ENCODE results near the gene PSMC3. TPM values are rescaled to one million over a fixed set of nuclear protein-coding genes. Genes with fewer than 3 reads are reported as not detected.

The PSMC3 gene
- polyA plus RNA-seq, 3 donors = 44.1 to 97.4 (median 89.5) TPM

DNA sequence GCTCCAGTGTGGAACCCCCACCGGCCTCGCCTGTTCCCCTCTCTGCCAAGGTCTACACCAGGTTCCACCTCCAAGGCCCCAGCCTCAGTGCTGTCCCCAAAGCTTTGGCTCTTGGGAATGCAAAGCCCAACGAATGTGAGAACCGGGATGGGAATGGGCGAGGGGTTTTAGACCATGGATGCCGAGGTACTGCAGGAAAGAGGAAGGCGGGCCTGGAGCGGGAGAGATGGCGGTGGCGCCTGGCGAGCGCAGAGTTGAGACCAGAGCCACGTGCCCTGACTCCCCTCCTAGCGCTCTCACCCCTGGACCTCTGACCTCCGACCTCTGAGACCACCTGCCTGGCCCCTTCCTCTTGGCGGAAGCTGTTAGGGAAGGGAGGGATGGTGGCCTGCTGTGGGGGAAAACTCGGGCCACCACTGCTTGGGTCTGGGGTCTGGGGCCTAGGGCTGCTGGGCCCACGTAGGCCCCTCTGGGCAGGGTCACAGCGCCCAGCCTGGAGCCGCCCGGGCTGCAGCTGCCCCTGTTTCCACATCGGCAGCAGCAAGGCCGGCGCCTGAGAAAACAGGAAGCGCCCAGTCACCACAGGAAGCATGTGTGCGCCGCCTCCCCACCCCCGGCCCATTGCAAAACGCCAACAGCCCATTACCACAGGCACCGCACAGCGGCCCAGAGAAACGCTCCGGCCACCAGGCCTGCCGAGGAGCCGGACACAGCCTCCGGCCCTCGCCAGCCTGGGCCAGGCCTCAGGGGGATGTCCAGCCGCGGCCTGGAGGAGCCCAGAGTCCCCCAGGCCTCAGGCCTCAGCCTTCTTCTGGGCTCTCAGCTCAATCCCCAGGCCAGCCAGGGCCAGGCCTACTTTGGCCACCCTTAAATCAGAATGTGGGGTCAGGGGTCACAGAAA is 31.7 kb downstream of the PSMC3 start:
- DNase-seq = peak; percentile 95 to 97 (median 95)
- no peaks in the 10 kb centered on the region for H3K9me3 ChIP-seq (replicated peaks in 1 of 2; ENCODE audit: control insufficient read depth in 1 of 2, insufficient read depth in 1 of 2, low read length in 2 of 2)
- H2AFZ ChIP-seq (ENCODE audit: insufficient read depth, low read depth, low read length, poor library complexity, severe bottlenecking) = no peak overlapping the region
- H3K36me3 Mint-ChIP-seq = peaks cover 12 to 41% of the 10 kb centered on the region in 2 donors
- peak overlapping the region; percentile 80 to 94 for H3K4me3 Mint-ChIP-seq
- H3K36me3 ChIP-seq (replicated peaks in 1 of 2; ENCODE audit: control insufficient read depth in 1 of 2, insufficient read depth in 2 of 2, low read length in 2 of 2) = no peaks in the 10 kb centered on the region
- peak overlapping the region; percentile 99 for H3K9ac ChIP-seq (ENCODE audit: insufficient read depth, low read length, poor library complexity, severe bottlenecking)
- WGBS (ENCODE audit: insufficient coverage) = 2% methylated on average over 31 of the region's 39 CpGs
- peaks cover 70% of the 10 kb centered on the region for H3K4me1 Mint-ChIP-seq
- peaks cover 74 to 81% of the 10 kb centered on the region in 2 donors for H3K4me1 ChIP-seq (ENCODE audit: control insufficient read depth in 1 of 2, insufficient read depth in 2 of 2, low read length in 2 of 2)
- peak overlapping the region; percentile 99 to 100 (median 100) for H3K27ac Mint-ChIP-seq
- peaks cover 66% of the 10 kb centered on the region for H3K79me2 ChIP-seq (ENCODE audit: insufficient read depth, low read length)
- H3K4me2 ChIP-seq (replicated peaks; ENCODE audit: extremely low read depth, low read length, poor library complexity, severe bottlenecking) = peak overlapping the region; percentile 79
- no peaks in the 10 kb centered on the region for H3K27me3 Mint-ChIP-seq (ENCODE audit: low read depth in 3 of 3)
- H4K20me1 ChIP-seq (ENCODE audit: insufficient read depth, low read length) = no peaks in the 10 kb centered on the region
- peaks cover 0 to 2% (median 0%) of the 10 kb centered on the region in 7 donors for H3K9me3 Mint-ChIP-seq
- intact Hi-C loops (cut with micrococcal nuclease) = no loop called here
- TF ChIP-seq CTCF (IDR thresholded peaks at IDR 0.05) = no peak
- H3K27ac ChIP-seq (ENCODE audit: low read depth in 1 of 2, low read length in 2 of 2) = peak overlapping the region; percentile 98 to 100
- no peaks in the 10 kb centered on the region for H3K27me3 ChIP-seq (ENCODE audit: control insufficient read depth in 2 of 2, insufficient read depth in 2 of 2, low read length in 2 of 2)
- H3K4me3 ChIP-seq (replicated peaks in 1 of 3; ENCODE audit: low read depth in 2 of 3, low read length in 3 of 3) = peak overlapping the region; percentile 26 to 65 (median 51)

- H3K36me3 Mint-ChIP-seq = peaks cover 15 to 47% of the 10 kb centered on the region in 2 donors
- no peak for TF ChIP-seq CTCF (IDR thresholded peaks at IDR 0.05)
- Histone ChIP-seq H3K4me3 (replicated peaks in 1 of 3; ENCODE audit: low read depth in 2 of 3, low read length in 3 of 3) (peak overlapping the region; percentile 5 to 65 (median 51)), H2AFZ (ENCODE audit: insufficient read depth, low read depth, low read length, poor library complexity, severe bottlenecking) (no peak overlapping the region), H3K4me1 (ENCODE audit: control insufficient read depth in 1 of 2, insufficient read depth in 2 of 2, low read length in 2 of 2) (peaks cover 76 to 81% of the 10 kb centered on the region in 2 donors), H3K9me3 (replicated peaks in 1 of 2; ENCODE audit: control insufficient read depth in 1 of 2, insufficient read depth in 1 of 2, low read length in 2 of 2) (no peaks in the 10 kb centered on the region), H3K4me2 (replicated peaks; ENCODE audit: extremely low read depth, low read length, poor library complexity, severe bottlenecking) (peak overlapping the region; percentile 79), H3K27me3 (ENCODE audit: control insufficient read depth in 2 of 2, insufficient read depth in 2 of 2, low read length in 2 of 2) (no peaks in the 10 kb centered on the region), H3K36me3 (replicated peaks in 1 of 2; ENCODE audit: control insufficient read depth in 1 of 2, insufficient read depth in 2 of 2, low read length in 2 of 2) (peaks cover 0 to 1% of the 10 kb centered on the region in 2 donors), H4K20me1 (ENCODE audit: insufficient read depth, low read length) (no peaks in the 10 kb centered on the region), H3K27ac (ENCODE audit: low read depth in 1 of 2, low read length in 2 of 2) (peak overlapping the region; percentile 98 to 100), H3K79me2 (ENCODE audit: insufficient read depth, low read length) (peaks cover 72% of the 10 kb centered on the region), H3K9ac (ENCODE audit: insufficient read depth, low read length, poor library complexity, severe bottlenecking) (peak overlapping the region; percentile 99)
- WGBS (ENCODE audit: insufficient coverage) = 11% methylated on average over 3 of the region's 9 CpGs
- DNase-seq = peak; percentile 53 to 66 (median 55)
- peaks cover 71% of the 10 kb centered on the region for H3K4me1 Mint-ChIP-seq
- H3K4me3 Mint-ChIP-seq = peak overlapping the region; percentile 80 to 90
- peaks cover 0 to 2% (median 0%) of the 10 kb centered on the region in 7 donors for H3K9me3 Mint-ChIP-seq
- peak overlapping the region; percentile 99 to 100 (median 100) for H3K27ac Mint-ChIP-seq
- intact Hi-C loops (cut with micrococcal nuclease) = no loop called here
- no peaks in the 10 kb centered on the region for H3K27me3 Mint-ChIP-seq (ENCODE audit: low read depth in 3 of 3)
Measured at GRCh38 chr11:47394050-47394321, 32.3 kb downstream of the PSMC3 start.
